Measurements from ENCODE around the gene CSTF3.
"Not testable (repeated sequence)": the region's sequence is repeated elsewhere in the genome, so short reads cannot be mapped to it uniquely, and the experiment has no call there.

The CSTF3 gene

GRCh38 chr11:33160136-33160535 lies 1.1 kb downstream of the CSTF3 start:
- no peak for DNase-seq (ENCODE audit: low read depth)

GRCh38 chr11:33159378-33159867 lies 1.9 kb downstream of the CSTF3 start:
- DNase-seq (ENCODE audit: low read depth): not testable (repeated sequence)

GRCh38 chr11:33158596-33159275 lies 2.5 kb downstream of the CSTF3 start:
- no peak for DNase-seq (ENCODE audit: low read depth)

- no peak for DNase-seq (ENCODE audit: low read depth)
Observed at GRCh38 chr11:33157103-33158027, 3.9 kb downstream of the CSTF3 start.

GRCh38 chr11:33151399-33151798 lies 9.9 kb downstream of the CSTF3 start:
- no peak for DNase-seq (ENCODE audit: low read depth)

- no peak for DNase-seq (ENCODE audit: low read depth)
Observed at GRCh38 chr11:33147559-33147958, 13.7 kb downstream of the CSTF3 start.

GRCh38 chr11:33135768-33136443 lies 25.4 kb downstream of the CSTF3 start:
- DNase-seq (ENCODE audit: low read depth): no peak

- peak; percentile 79 for DNase-seq (ENCODE audit: low read depth)
Observed at GRCh38 chr11:33135216-33135615, 26.1 kb downstream of the CSTF3 start.

GRCh38 chr11:33134276-33134675 lies 27.0 kb downstream of the CSTF3 start:
- DNase-seq (ENCODE audit: low read depth): no peak

GRCh38 chr11:33133761-33134160 lies 27.5 kb downstream of the CSTF3 start:
- no peak for DNase-seq (ENCODE audit: low read depth)

- DNase-seq (ENCODE audit: low read depth): no peak
Observed at GRCh38 chr11:33132510-33132909, 28.8 kb downstream of the CSTF3 start.

GRCh38 chr11:33128739-33129138 lies 32.5 kb downstream of the CSTF3 start:
- no peak for DNase-seq (ENCODE audit: low read depth)

GRCh38 chr11:33125611-33126010 lies 35.7 kb downstream of the CSTF3 start:
- no peak for DNase-seq (ENCODE audit: low read depth)

- DNase-seq (ENCODE audit: low read depth): no peak
Observed at GRCh38 chr11:33125025-33125424, 36.3 kb downstream of the CSTF3 start.

- DNase-seq (ENCODE audit: low read depth): not testable (repeated sequence)
Observed at GRCh38 chr11:33122696-33123095, 38.6 kb downstream of the CSTF3 start.

GRCh38 chr11:33116535-33116934 lies 44.7 kb downstream of the CSTF3 start:
- no peak for DNase-seq (ENCODE audit: low read depth)

GRCh38 chr11:33110083-33110482 lies 51.2 kb downstream of the CSTF3 start:
- no peak for DNase-seq (ENCODE audit: low read depth)

GRCh38 chr11:33109294-33109895 lies 51.9 kb downstream of the CSTF3 start:
- DNase-seq (ENCODE audit: low read depth): no peak

GRCh38 chr11:33103836-33104235 lies 57.4 kb downstream of the CSTF3 start:
- DNase-seq (ENCODE audit: low read depth): no peak

GRCh38 chr11:33094157-33094556 lies 67.1 kb downstream of the CSTF3 start:
- no peak for DNase-seq (ENCODE audit: low read depth)

- no peak for DNase-seq (ENCODE audit: low read depth)
Observed at GRCh38 chr11:33089776-33090175, 71.5 kb downstream of the CSTF3 start.

GRCh38 chr11:33086017-33086416 lies 75.3 kb downstream of the CSTF3 start:
- no peak for DNase-seq (ENCODE audit: low read depth)

Data from stromal cell of bone marrow (primary cell).